Rectal smooth muscle tissue (tissue), 1 donor: ENCODE measurements around the gene TBX10.

Source experiments
- H3K27ac ChIP-seq: one replicate; pipeline ENCODE4 v1.7.0; 2013; ENCODE audit warnings: low read depth, low read length, inconsistent platforms
- H3K27me3 ChIP-seq: one replicate; pipeline ENCODE4 v1.7.0; 2013; ENCODE audit warnings: low read length; ENCODE audit not compliant: control insufficient read depth, insufficient read depth
- H3K36me3 ChIP-seq: one replicate; pipeline ENCODE4 v1.7.0; 2013; ENCODE audit warnings: low read length; ENCODE audit not compliant: control insufficient read depth, insufficient read depth
- H3K4me1 ChIP-seq: one replicate; pipeline ENCODE4 v1.7.0; 2013; ENCODE audit warnings: low read length; ENCODE audit not compliant: control insufficient read depth, insufficient read depth
- H3K4me3 ChIP-seq: one replicate; pipeline ENCODE4 v1.7.0; 2013; ENCODE audit warnings: low read length
- H3K9ac ChIP-seq: one replicate; pipeline ENCODE4 v1.7.0; 2013; ENCODE audit warnings: low read length

Gene TBX10

DNA sequence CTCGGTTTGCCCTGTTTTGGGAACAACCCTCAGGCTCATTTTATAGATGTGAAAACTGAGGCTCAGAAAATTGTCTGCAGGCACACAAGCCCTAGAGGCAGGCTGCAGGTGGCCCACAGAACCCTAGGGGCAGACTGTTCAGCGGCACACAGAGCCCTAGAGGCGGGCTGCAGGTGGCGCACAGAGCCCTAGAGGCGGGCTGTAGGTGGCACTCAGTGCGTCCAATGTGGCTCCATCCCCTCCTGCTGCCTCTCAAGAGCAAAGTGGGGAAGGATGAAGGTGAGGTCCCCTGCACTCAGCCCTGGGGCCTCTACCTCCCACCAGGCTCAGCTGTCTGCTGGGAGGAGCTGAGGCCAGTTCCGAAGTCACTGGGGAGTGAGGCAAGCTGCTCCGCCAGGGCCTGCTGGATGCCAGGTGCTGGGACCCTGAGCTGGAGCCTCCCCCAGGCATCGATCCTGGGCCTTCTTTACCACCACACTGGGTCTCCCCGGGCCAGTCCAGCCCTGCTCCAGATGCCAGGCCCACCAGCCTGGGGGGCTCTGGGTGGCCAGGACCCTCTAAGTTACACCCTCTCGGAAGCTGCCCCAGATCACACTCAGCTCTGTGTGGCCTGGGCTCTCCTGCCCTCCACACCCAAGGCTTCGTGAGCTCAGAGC, 8.7 kb upstream of the TBX10 start:
- no peaks in the 10 kb centered on the region for H3K4me1 ChIP-seq

GRCh38 chr11:67647471-67647870, 7.9 kb upstream of the TBX10 start:
- H3K4me3 ChIP-seq, result no peak overlapping the region
- no peak overlapping the region for H3K27ac ChIP-seq
- H3K27me3 ChIP-seq, result peaks cover 3% of the 10 kb centered on the region
- H3K36me3 ChIP-seq, result no peaks in the 10 kb centered on the region
- H3K9ac ChIP-seq, result no peak overlapping the region
- no peaks in the 10 kb centered on the region for H3K4me1 ChIP-seq

More for the DNA sequence above, 8.7 kb upstream of the TBX10 start:
- Histone ChIP-seq H3K36me3 (no peaks in the 10 kb centered on the region), H3K4me3 (no peak overlapping the region), H3K27me3 (peaks cover 3% of the 10 kb centered on the region), H3K9ac (no peak overlapping the region), H3K27ac (no peak overlapping the region)

GRCh38 chr11:67646535-67647336, 7.2 kb upstream of the TBX10 start:
- no peak overlapping the region for H3K27ac ChIP-seq
- no peaks in the 10 kb centered on the region for H3K36me3 ChIP-seq
- H3K4me3 ChIP-seq, result no peak overlapping the region
- H3K9ac ChIP-seq, result no peak overlapping the region
- H3K27me3 ChIP-seq, result peaks cover 3% of the 10 kb centered on the region
- no peaks in the 10 kb centered on the region for H3K4me1 ChIP-seq

- no peak overlapping the region for H3K27ac ChIP-seq
- H3K9ac ChIP-seq, result no peak overlapping the region
Observed at GRCh38 chr11:67645521-67646461, 6.2 kb upstream of the TBX10 start.

GRCh38 chr11:67644472-67645418, 5.2 kb upstream of the TBX10 start:
- H3K27ac ChIP-seq, result no peak overlapping the region
- H3K27me3 ChIP-seq, result peaks cover 3% of the 10 kb centered on the region
- no peak overlapping the region for H3K4me3 ChIP-seq
- no peaks in the 10 kb centered on the region for H3K4me1 ChIP-seq
- H3K36me3 ChIP-seq, result no peaks in the 10 kb centered on the region
- H3K9ac ChIP-seq, result no peak overlapping the region

More at GRCh38 chr11:67645521-67646461, 6.2 kb upstream of the TBX10 start:
- H3K4me3 ChIP-seq, result no peak overlapping the region
- H3K27me3 ChIP-seq, result peaks cover 3% of the 10 kb centered on the region
- H3K36me3 ChIP-seq, result no peaks in the 10 kb centered on the region
- no peaks in the 10 kb centered on the region for H3K4me1 ChIP-seq

GRCh38 chr11:67644042-67644441, 4.5 kb upstream of the TBX10 start:
- no peak overlapping the region for H3K4me3 ChIP-seq
- H3K4me1 ChIP-seq, result no peaks in the 10 kb centered on the region
- H3K27me3 ChIP-seq, result no peaks in the 10 kb centered on the region

DNA sequence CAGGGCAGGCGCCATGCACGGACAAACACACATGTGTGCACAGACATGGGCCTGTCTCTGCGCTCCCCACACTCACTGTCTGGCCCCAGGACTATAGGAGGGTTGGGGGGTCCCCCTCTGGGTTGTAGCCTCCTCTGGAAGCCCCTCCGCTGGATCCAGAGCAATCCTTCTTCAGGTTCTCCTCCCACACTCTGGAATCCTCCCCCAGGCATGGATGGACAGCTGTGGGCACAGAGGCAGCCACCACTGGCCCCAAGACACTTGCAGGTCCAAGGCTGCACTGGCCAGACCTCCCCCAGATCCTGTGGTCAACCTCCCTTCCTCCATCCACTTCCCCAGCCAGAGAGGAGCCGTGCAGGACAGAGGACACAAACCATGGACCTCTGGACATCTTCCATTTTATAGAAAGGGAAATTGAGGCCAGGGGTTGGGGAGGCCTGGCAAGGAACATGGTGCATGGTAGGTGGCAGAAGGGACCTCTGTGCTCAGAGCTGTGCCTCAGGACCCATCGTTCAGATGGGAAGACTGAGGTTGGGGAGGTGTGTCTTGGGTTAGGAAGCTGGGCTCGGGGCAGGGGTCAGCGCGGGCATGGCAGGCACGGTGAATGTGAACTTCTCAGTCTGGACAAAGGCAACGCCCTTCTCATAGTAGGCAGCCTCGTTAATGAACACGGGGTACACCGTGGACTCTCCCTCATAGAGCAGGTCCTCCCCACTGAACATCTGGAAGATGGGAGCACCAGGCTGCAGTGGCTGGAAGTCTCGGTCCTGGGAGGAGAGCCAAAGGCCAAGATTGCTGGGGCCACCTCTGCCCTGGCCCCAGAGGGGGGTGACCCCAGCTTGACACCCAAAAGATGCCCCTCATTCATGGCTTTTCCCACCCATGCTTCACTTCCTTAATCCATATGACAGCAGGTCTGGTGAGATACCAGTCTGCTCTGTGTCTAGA, 2.9 kb upstream of the TBX10 start:
- no peaks in the 10 kb centered on the region for H3K36me3 ChIP-seq
- H3K9ac ChIP-seq, result no peak overlapping the region
- H3K4me3 ChIP-seq, result no peak overlapping the region
- no peak overlapping the region for H3K27ac ChIP-seq
- H3K4me1 ChIP-seq, result no peaks in the 10 kb centered on the region
- H3K27me3 ChIP-seq, result no peaks in the 10 kb centered on the region

More at GRCh38 chr11:67644042-67644441, 4.5 kb upstream of the TBX10 start:
- Histone ChIP-seq H3K27ac (no peak overlapping the region), H3K9ac (no peak overlapping the region), H3K36me3 (no peaks in the 10 kb centered on the region)

- Histone ChIP-seq H3K36me3 (no peaks in the 10 kb centered on the region), H3K4me3 (no peak overlapping the region), H3K9ac (no peak overlapping the region), H3K27me3 (no peaks in the 10 kb centered on the region), H3K4me1 (no peaks in the 10 kb centered on the region), H3K27ac (no peak overlapping the region)
Observed at GRCh38 chr11:67641338-67642172, 2.0 kb upstream of the TBX10 start.

GRCh38 chr11:67640758-67641337, 1.3 kb upstream of the TBX10 start:
- Histone ChIP-seq H3K4me3 (no peak overlapping the region), H3K9ac (no peak overlapping the region), H3K27ac (no peak overlapping the region), H3K4me1 (no peaks in the 10 kb centered on the region), H3K36me3 (no peaks in the 10 kb centered on the region), H3K27me3 (no peaks in the 10 kb centered on the region)
